Measurements from ENCODE around the gene ACTR6. TPM values are rescaled to one million over a fixed set of nuclear protein-coding genes. Genes with fewer than 3 reads are reported as not detected.

Gene ACTR6
- polyA plus RNA-seq, 1 donor (not counting 4 experiments of a cell fraction or from before 2014, with no cell fraction given), result 33.1 TPM

DNA sequence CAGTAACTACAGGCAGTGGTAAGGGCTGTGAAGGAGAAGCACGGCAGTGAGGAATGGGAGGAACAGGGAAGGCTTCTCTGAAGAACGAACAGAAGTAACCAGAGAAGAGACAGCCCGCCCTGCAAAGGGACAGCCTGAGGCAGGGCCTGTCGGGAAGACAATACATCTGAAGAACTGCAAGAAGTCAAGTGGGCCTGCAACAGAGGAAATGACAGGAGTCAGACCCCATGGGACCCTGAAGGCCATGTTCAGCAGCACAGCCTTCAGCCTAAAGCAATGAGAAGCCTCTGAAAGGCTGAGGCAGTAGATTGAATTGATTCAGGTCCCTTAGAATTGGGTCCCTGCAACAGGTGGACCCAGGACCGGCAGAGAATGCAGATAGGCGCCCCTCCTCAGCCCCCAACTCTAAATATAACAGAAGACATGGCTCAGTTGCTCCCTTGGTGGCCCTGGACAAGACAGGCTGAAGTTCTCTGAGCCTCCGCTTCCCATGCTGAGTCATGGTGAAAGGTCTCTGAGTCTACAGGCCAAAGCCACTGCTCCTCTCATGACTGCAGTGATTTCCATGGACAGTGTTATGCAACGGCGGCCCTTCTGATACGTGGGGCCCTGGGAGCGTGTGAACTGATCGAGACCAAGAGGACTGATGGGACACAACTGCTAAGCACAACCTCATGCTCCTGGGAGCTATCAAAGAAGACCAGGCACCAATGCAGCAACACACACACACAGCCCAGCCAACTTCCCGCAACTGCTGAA, 10.8 kb upstream of the ACTR6 start:
- no peaks in the 10 kb centered on the region for H4K20me1 ChIP-seq (ENCODE audit: control insufficient read depth, extremely low read depth, insufficient read depth, low read length)
- dilution Hi-C loops (cut with MboI; ENCODE audit: extremely low pct_ligation_motif_present, low sequenced_read_pairs), result no loop called here
- FAIRE-seq, result no peak

DNA sequence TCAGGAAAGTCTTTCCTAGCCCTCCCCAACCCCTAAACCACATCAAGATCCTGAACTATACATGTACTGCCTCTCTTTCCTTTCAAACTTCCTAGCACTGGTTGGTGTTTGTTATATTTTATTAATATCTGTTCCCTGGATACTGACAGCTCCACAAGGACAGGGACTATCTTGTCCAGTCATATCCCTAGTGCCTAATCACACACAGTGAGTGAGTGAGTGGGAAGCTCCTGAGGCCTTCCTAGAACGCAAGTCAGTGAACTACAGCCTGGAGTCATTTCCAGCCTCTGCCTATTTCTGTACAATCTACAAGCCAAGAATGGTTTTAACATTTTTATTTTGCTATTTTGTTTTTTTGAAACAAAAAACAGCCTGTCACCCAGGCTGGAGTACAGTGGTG, 7.5 kb upstream of the ACTR6 start:
- no peaks in the 10 kb centered on the region for H3K36me3 ChIP-seq (ENCODE audit: control insufficient read depth in 2 of 2, extremely low read depth in 1 of 2, insufficient read depth in 2 of 2, low read length in 2 of 2)
- H3K4me1 ChIP-seq (ENCODE audit: control insufficient read depth, extremely low read depth, insufficient read depth, low read length), result peaks cover 14% of the 10 kb centered on the region
- no peaks in the 10 kb centered on the region for H4K20me1 ChIP-seq (ENCODE audit: control insufficient read depth, extremely low read depth, insufficient read depth, low read length)
- no peak overlapping the region for H3K4me3 ChIP-seq (ENCODE audit: control insufficient read depth in 2 of 3, extremely low read depth in 1 of 3, insufficient read depth in 2 of 3, low read depth in 1 of 3, low read length in 3 of 3)
- H3K4me2 ChIP-seq (ENCODE audit: control insufficient read depth, extremely low read depth, insufficient read depth, low read depth, low read length), result no peak overlapping the region
- H3K9me1 ChIP-seq (ENCODE audit: control insufficient read depth, extremely low read depth, insufficient read depth, low read length), result no peaks in the 10 kb centered on the region
- H3K9ac ChIP-seq (ENCODE audit: control insufficient read depth, extremely low read depth, insufficient read depth, low read length), result no peak overlapping the region
- H3K27ac ChIP-seq (ENCODE audit: control insufficient read depth, insufficient read depth, low read length), result no peak overlapping the region
- no peak for TF ChIP-seq EZH2 (IDR thresholded peaks at IDR 0.05; ENCODE audit: low read length)
- TF ChIP-seq, protein P1, sequence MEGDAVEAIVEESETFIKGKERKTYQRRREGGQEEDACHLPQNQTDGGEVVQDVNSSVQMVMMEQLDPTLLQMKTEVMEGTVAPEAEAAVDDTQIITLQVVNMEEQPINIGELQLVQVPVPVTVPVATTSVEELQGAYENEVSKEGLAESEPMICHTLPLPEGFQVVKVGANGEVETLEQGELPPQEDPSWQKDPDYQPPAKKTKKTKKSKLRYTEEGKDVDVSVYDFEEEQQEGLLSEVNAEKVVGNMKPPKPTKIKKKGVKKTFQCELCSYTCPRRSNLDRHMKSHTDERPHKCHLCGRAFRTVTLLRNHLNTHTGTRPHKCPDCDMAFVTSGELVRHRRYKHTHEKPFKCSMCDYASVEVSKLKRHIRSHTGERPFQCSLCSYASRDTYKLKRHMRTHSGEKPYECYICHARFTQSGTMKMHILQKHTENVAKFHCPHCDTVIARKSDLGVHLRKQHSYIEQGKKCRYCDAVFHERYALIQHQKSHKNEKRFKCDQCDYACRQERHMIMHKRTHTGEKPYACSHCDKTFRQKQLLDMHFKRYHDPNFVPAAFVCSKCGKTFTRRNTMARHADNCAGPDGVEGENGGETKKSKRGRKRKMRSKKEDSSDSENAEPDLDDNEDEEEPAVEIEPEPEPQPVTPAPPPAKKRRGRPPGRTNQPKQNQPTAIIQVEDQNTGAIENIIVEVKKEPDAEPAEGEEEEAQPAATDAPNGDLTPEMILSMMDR (optimal IDR thresholded peaks at IDR 0.05 in 1 of 3, IDR thresholded peaks at IDR 0.05 in 1 of 3, conservative IDR thresholded peaks at IDR 0.05 in 1 of 3; ENCODE audit: extremely low read depth in 1 of 3, insufficient read depth in 2 of 3, low read length in 3 of 3), result no peak
- no peak overlapping the region for H2AFZ ChIP-seq (ENCODE audit: control insufficient read depth, low read length)
- no peaks in the 10 kb centered on the region for H3K79me2 ChIP-seq (ENCODE audit: control insufficient read depth, insufficient read depth, low read length)
- H3K27me3 ChIP-seq (ENCODE audit: control insufficient read depth, extremely low read depth, insufficient read depth, low read length), result no peaks in the 10 kb centered on the region
- dilution Hi-C loops (cut with MboI; ENCODE audit: extremely low pct_ligation_motif_present, low sequenced_read_pairs), result no loop called here
- DNase-seq (ENCODE audit: low read depth, low spot score), result no peak
- no peak for FAIRE-seq
- H3K9me3 ChIP-seq (ENCODE audit: control insufficient read depth, low read depth, low read length), result no peaks in the 10 kb centered on the region

More for the DNA sequence above, 10.8 kb upstream of the ACTR6 start:
- H3K9me3 ChIP-seq (ENCODE audit: control insufficient read depth, low read depth, low read length), result no peaks in the 10 kb centered on the region
- no peak overlapping the region for H2AFZ ChIP-seq (ENCODE audit: control insufficient read depth, low read length)
- H3K79me2 ChIP-seq (ENCODE audit: control insufficient read depth, insufficient read depth, low read length), result no peaks in the 10 kb centered on the region
- TF ChIP-seq EZH2 (IDR thresholded peaks at IDR 0.05; ENCODE audit: low read length), result no peak
- TF ChIP-seq, protein P1 (optimal IDR thresholded peaks at IDR 0.05 in 1 of 3, IDR thresholded peaks at IDR 0.05 in 1 of 3, conservative IDR thresholded peaks at IDR 0.05 in 1 of 3; ENCODE audit: extremely low read depth in 1 of 3, insufficient read depth in 2 of 3, low read length in 3 of 3), result no peak
- H3K9ac ChIP-seq (ENCODE audit: control insufficient read depth, extremely low read depth, insufficient read depth, low read length), result no peak overlapping the region
- H3K27ac ChIP-seq (ENCODE audit: control insufficient read depth, insufficient read depth, low read length), result no peak overlapping the region
- H3K4me2 ChIP-seq (ENCODE audit: control insufficient read depth, extremely low read depth, insufficient read depth, low read depth, low read length), result no peak overlapping the region
- H3K36me3 ChIP-seq (ENCODE audit: control insufficient read depth in 2 of 2, extremely low read depth in 1 of 2, insufficient read depth in 2 of 2, low read length in 2 of 2), result no peaks in the 10 kb centered on the region
- no peaks in the 10 kb centered on the region for H3K9me1 ChIP-seq (ENCODE audit: control insufficient read depth, extremely low read depth, insufficient read depth, low read length)
- H3K4me3 ChIP-seq (ENCODE audit: control insufficient read depth in 2 of 3, extremely low read depth in 1 of 3, insufficient read depth in 2 of 3, low read depth in 1 of 3, low read length in 3 of 3), result no peak overlapping the region
- H3K27me3 ChIP-seq (ENCODE audit: control insufficient read depth, extremely low read depth, insufficient read depth, low read length), result no peaks in the 10 kb centered on the region
- H3K4me1 ChIP-seq (ENCODE audit: control insufficient read depth, extremely low read depth, insufficient read depth, low read length), result peaks cover 9% of the 10 kb centered on the region
- no peak for DNase-seq (ENCODE audit: low read depth, low spot score)
